ENCODE data around the gene HSPB6. TPM values are rescaled to one million over a fixed set of nuclear protein-coding genes. Genes with fewer than 3 reads are reported as not detected.

Gene HSPB6
- total and polyA plus RNA-seq, 4 donors, result 2.7 to 17.7 (median 5.6) TPM

DNA sequence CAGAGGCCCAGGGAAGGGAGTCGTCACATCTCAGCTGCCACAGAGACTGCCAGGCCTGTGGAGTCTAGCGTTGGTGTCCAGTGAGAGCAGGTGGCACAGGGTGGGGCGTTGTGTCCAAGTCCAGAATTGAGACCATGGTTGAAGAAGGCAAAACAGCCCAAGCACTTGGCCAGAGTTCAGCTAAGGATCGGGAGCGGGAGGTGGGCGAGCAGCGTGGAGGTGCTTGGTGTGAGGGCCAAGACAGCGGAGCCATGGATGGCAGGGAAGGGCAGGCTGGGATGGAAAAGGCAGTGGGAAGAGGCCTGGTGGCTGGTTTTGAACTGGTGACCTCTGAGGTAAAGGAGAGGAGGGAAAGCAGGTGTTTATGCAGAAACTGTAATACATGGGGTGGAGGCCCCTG is 22.6 kb downstream of the HSPB6 start:
- Histone ChIP-seq H3K36me3 (ENCODE audit: control insufficient read depth in 4 of 4, insufficient read depth in 3 of 4, low read depth in 1 of 4, low read length in 3 of 4) (peaks cover 31 to 88% (median 41%) of the 10 kb centered on the region in 4 donors), H3K4me1 (ENCODE audit: control insufficient read depth in 4 of 4, insufficient read depth in 4 of 4, low read length in 3 of 4) (peaks cover 0 to 10% (median 2%) of the 10 kb centered on the region in 4 donors), H3K9ac (ENCODE audit: low read depth in 1 of 2, low read length in 2 of 2) (no peak overlapping the region), H3K4me3 (ENCODE audit: low read depth in 1 of 3, low read length in 3 of 3) (no peak overlapping the region), H3K27ac (ENCODE audit: low read depth in 1 of 2, low read length in 2 of 2) (no peak overlapping the region), H3K27me3 (ENCODE audit: control insufficient read depth in 4 of 4, insufficient read depth in 4 of 4, low read length in 3 of 4) (no peaks in the 10 kb centered on the region), H3K9me3 (ENCODE audit: control insufficient read depth in 4 of 4, low read length in 3 of 4) (no peaks in the 10 kb centered on the region)
- WGBS, result 96% methylated on average over 8 of the region's 8 CpGs
- DNase-seq (ENCODE audit: low spot score), result no peak
- TF ChIP-seq, protein P1, sequence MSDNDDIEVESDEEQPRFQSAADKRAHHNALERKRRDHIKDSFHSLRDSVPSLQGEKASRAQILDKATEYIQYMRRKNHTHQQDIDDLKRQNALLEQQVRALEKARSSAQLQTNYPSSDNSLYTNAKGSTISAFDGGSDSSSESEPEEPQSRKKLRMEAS (IDR thresholded peaks at IDR 0.05), result no peak
- TF ChIP-seq, protein P2, sequence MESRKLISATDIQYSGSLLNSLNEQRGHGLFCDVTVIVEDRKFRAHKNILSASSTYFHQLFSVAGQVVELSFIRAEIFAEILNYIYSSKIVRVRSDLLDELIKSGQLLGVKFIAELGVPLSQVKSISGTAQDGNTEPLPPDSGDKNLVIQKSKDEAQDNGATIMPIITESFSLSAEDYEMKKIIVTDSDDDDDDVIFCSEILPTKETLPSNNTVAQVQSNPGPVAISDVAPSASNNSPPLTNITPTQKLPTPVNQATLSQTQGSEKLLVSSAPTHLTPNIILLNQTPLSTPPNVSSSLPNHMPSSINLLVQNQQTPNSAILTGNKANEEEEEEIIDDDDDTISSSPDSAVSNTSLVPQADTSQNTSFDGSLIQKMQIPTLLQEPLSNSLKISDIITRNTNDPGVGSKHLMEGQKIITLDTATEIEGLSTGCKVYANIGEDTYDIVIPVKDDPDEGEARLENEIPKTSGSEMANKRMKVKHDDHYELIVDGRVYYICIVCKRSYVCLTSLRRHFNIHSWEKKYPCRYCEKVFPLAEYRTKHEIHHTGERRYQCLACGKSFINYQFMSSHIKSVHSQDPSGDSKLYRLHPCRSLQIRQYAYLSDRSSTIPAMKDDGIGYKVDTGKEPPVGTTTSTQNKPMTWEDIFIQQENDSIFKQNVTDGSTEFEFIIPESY (IDR thresholded peaks at IDR 0.05), result no peak
- TF ChIP-seq TAF1 (conservative IDR thresholded peaks at IDR 0.05) (no peak), HNF4A (conservative IDR thresholded peaks at IDR 0.05) (no peak), JUND (IDR thresholded peaks at IDR 0.05) (no peak), GABPA (IDR thresholded peaks at IDR 0.05 in 1 of 2, conservative IDR thresholded peaks at IDR 0.05 in 1 of 2) (no peak), NR2F2 (IDR thresholded peaks at IDR 0.05) (no peak), FOXA1 (IDR thresholded peaks at IDR 0.05) (no peak), YY1 (IDR thresholded peaks at IDR 0.05) (no peak), FOXA2 (IDR thresholded peaks at IDR 0.05) (no peak)
- TF ChIP-seq, protein P3, sequence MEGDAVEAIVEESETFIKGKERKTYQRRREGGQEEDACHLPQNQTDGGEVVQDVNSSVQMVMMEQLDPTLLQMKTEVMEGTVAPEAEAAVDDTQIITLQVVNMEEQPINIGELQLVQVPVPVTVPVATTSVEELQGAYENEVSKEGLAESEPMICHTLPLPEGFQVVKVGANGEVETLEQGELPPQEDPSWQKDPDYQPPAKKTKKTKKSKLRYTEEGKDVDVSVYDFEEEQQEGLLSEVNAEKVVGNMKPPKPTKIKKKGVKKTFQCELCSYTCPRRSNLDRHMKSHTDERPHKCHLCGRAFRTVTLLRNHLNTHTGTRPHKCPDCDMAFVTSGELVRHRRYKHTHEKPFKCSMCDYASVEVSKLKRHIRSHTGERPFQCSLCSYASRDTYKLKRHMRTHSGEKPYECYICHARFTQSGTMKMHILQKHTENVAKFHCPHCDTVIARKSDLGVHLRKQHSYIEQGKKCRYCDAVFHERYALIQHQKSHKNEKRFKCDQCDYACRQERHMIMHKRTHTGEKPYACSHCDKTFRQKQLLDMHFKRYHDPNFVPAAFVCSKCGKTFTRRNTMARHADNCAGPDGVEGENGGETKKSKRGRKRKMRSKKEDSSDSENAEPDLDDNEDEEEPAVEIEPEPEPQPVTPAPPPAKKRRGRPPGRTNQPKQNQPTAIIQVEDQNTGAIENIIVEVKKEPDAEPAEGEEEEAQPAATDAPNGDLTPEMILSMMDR (IDR thresholded peaks at IDR 0.05; ENCODE audit: low read depth, low read length, missing input control), result no peak
- TF ChIP-seq, protein P4, sequence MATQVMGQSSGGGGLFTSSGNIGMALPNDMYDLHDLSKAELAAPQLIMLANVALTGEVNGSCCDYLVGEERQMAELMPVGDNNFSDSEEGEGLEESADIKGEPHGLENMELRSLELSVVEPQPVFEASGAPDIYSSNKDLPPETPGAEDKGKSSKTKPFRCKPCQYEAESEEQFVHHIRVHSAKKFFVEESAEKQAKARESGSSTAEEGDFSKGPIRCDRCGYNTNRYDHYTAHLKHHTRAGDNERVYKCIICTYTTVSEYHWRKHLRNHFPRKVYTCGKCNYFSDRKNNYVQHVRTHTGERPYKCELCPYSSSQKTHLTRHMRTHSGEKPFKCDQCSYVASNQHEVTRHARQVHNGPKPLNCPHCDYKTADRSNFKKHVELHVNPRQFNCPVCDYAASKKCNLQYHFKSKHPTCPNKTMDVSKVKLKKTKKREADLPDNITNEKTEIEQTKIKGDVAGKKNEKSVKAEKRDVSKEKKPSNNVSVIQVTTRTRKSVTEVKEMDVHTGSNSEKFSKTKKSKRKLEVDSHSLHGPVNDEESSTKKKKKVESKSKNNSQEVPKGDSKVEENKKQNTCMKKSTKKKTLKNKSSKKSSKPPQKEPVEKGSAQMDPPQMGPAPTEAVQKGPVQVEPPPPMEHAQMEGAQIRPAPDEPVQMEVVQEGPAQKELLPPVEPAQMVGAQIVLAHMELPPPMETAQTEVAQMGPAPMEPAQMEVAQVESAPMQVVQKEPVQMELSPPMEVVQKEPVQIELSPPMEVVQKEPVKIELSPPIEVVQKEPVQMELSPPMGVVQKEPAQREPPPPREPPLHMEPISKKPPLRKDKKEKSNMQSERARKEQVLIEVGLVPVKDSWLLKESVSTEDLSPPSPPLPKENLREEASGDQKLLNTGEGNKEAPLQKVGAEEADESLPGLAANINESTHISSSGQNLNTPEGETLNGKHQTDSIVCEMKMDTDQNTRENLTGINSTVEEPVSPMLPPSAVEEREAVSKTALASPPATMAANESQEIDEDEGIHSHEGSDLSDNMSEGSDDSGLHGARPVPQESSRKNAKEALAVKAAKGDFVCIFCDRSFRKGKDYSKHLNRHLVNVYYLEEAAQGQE (IDR thresholded peaks at IDR 0.05), result no peak

DNA sequence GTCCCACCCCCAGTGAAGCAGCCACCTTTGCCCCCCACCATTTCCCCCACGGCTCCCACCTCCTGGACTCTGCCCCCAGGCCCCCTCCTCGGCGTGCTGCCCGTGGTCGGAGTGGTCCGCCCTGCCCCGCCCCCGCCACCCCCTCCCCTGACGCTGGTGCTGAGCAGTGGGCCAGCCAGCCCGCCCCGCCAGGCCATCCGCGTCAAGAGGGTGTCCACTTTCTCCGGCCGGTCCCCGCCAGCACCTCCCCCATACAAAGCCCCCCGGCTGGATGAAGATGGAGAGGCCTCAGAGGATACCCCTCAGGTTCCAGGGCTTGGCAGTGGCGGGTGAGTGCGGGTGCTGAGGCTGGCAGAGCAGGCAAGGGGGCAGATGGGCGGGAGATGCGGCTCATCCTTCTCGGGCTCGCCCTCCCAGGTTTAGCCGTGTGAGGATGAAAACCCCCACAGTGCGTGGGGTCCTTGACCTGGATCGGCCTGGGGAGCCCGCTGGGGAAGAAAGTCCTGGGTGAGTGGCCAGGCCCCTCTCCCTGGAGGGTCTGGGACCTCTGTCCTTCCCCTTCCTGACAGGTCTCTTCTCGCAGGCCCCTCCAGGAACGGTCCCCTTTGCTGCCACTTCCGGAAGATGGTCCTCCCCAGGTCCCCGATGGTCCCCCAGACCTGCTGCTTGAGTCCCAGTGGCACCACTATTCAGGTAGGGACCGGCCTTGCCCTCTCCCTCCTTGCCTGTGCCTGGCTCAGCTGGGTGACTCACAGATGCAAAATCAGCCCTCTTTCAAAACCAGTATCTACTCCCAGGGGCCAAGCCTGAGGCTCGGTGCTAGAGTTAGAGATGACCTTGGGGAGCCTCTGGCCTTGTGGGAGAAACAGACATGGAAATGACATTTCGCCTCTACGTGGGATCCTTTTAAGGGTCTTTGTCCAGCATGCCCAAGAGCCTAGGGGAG is 23.4 kb downstream of the HSPB6 start:
- Histone ChIP-seq H3K27ac (ENCODE audit: low read depth in 1 of 2, low read length in 2 of 2) (no peak overlapping the region), H3K9ac (ENCODE audit: low read depth in 1 of 2, low read length in 2 of 2) (no peak overlapping the region), H3K27me3 (ENCODE audit: control insufficient read depth in 4 of 4, insufficient read depth in 4 of 4, low read length in 3 of 4) (no peaks in the 10 kb centered on the region), H3K36me3 (ENCODE audit: control insufficient read depth in 4 of 4, insufficient read depth in 3 of 4, low read depth in 1 of 4, low read length in 3 of 4) (peaks cover 37 to 91% (median 47%) of the 10 kb centered on the region in 4 donors), H3K9me3 (ENCODE audit: control insufficient read depth in 4 of 4, low read length in 3 of 4) (no peaks in the 10 kb centered on the region), H3K4me3 (ENCODE audit: low read depth in 1 of 3, low read length in 3 of 3) (no peak overlapping the region), H3K4me1 (ENCODE audit: control insufficient read depth in 4 of 4, insufficient read depth in 4 of 4, low read length in 3 of 4) (peaks cover 0 to 2% (median 0%) of the 10 kb centered on the region in 4 donors)
- 94% methylated on average over 35 of the region's 35 CpGs for WGBS
- DNase-seq (ENCODE audit: low spot score), result no peak
- TF ChIP-seq SP1 (IDR thresholded peaks at IDR 0.05), result no peak
- TF ChIP-seq RAD21 (IDR thresholded peaks at IDR 0.05), result no peak
- TF ChIP-seq, protein P4 (IDR thresholded peaks at IDR 0.05), result no peak
- TF ChIP-seq EGR1 (IDR thresholded peaks at IDR 0.05; ENCODE audit: low read depth in 2 of 2), result no peak
- TF ChIP-seq, protein P3 (IDR thresholded peaks at IDR 0.05; ENCODE audit: low read depth, low read length, missing input control), result no peak
- TF ChIP-seq, protein P5, sequence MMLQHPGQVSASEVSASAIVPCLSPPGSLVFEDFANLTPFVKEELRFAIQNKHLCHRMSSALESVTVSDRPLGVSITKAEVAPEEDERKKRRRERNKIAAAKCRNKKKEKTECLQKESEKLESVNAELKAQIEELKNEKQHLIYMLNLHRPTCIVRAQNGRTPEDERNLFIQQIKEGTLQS (IDR thresholded peaks at IDR 0.05), result no peak
